GM12878 (cell line): ENCODE results near the gene CCDC6.

Experiments used
- NRF1 ChIP-seq: conservative IDR thresholded peaks from 2 replicates; pipeline ENCODE4 v1.6.1; 2011; ENCODE audit warnings: mild to moderate bottlenecking, low read depth, low read length, improper control_type of control experiment
- RBBP5 ChIP-seq: fragments of 200-600 bp; sonication (generic); conservative IDR thresholded peaks from 2 replicates; pipeline ENCODE4 v1.6.1; 2016
- TAF1 ChIP-seq: IDR thresholded peaks from 2 replicates; pipeline ENCODE4 v1.6.1; 2011; ENCODE audit warnings: mild to moderate bottlenecking, low read depth, low read length, borderline replicate concordance
- ZNF274 ChIP-seq: IDR thresholded peaks from one replicate; pipeline ENCODE4 v1.8.0; 2011; ENCODE audit not compliant: insufficient read length, insufficient read depth
- TF ChIP-seq, protein P1 (sequence below), 3 experiments: IDR thresholded peaks in 2 of 3; conservative IDR thresholded peaks in 1 of 3; 2 replicates each; pipeline ENCODE4 v1.5.1; 2011; ENCODE audit warnings: low read depth in 3 of 3, low read length in 3 of 3, mild to moderate bottlenecking in 3 of 3, control low read depth in 2 of 3, moderate library complexity in 2 of 3, inconsistent platforms in 1 of 3, mixed read lengths in 1 of 3; ENCODE audit not compliant: control insufficient read depth in 2 of 3, insufficient read depth in 1 of 3; ENCODE audit errors: extremely low read depth in 1 of 3
- TF ChIP-seq, protein P2 (sequence below): IDR thresholded peaks from 2 replicates; pipeline ENCODE4 v1.6.1; 2012; ENCODE audit warnings: low read depth, low read length, improper control_type of control experiment
- TF ChIP-seq, protein P3 (sequence below): fragments of 450-650 bp; conservative IDR thresholded peaks from 2 replicates; pipeline ENCODE4 v1.6.1; 2017; ENCODE audit warnings: mild to moderate bottlenecking, moderate library complexity

DNA sequence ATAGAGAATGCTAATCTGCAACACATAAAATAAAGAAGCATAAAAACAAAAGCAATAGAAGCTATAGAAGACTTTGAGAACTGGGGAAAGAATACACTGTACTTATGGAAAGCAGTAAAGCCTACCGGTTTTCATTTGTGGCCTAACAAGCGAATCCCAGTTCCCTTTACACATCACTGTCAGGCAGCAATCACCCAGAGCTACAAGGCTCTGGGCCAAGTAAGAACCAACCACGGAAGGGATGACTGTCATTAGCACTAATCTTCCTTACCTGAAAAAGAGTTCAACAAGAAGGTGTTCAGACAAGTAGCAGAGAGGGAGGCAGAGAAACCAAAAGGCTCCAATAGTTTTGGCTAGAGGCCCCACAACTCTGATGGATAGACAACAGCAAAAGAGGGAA is 15.0 kb downstream of the CCDC6 start:
- TF ChIP-seq RBBP5 (no peak), NRF1 (no peak), TAF1 (no peak), ZNF274 (no peak)
- TF ChIP-seq, protein P1, sequence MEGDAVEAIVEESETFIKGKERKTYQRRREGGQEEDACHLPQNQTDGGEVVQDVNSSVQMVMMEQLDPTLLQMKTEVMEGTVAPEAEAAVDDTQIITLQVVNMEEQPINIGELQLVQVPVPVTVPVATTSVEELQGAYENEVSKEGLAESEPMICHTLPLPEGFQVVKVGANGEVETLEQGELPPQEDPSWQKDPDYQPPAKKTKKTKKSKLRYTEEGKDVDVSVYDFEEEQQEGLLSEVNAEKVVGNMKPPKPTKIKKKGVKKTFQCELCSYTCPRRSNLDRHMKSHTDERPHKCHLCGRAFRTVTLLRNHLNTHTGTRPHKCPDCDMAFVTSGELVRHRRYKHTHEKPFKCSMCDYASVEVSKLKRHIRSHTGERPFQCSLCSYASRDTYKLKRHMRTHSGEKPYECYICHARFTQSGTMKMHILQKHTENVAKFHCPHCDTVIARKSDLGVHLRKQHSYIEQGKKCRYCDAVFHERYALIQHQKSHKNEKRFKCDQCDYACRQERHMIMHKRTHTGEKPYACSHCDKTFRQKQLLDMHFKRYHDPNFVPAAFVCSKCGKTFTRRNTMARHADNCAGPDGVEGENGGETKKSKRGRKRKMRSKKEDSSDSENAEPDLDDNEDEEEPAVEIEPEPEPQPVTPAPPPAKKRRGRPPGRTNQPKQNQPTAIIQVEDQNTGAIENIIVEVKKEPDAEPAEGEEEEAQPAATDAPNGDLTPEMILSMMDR (IDR thresholded peaks at IDR 0.05 in 2 of 3, conservative IDR thresholded peaks at IDR 0.05 in 1 of 3; ENCODE audit: control insufficient read depth in 2 of 3, extremely low read depth in 1 of 3, insufficient read depth in 1 of 3, low read depth in 3 of 3, low read length in 3 of 3) = no peak
- TF ChIP-seq, protein P2, sequence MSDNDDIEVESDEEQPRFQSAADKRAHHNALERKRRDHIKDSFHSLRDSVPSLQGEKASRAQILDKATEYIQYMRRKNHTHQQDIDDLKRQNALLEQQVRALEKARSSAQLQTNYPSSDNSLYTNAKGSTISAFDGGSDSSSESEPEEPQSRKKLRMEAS = no peak
- TF ChIP-seq, protein P3, sequence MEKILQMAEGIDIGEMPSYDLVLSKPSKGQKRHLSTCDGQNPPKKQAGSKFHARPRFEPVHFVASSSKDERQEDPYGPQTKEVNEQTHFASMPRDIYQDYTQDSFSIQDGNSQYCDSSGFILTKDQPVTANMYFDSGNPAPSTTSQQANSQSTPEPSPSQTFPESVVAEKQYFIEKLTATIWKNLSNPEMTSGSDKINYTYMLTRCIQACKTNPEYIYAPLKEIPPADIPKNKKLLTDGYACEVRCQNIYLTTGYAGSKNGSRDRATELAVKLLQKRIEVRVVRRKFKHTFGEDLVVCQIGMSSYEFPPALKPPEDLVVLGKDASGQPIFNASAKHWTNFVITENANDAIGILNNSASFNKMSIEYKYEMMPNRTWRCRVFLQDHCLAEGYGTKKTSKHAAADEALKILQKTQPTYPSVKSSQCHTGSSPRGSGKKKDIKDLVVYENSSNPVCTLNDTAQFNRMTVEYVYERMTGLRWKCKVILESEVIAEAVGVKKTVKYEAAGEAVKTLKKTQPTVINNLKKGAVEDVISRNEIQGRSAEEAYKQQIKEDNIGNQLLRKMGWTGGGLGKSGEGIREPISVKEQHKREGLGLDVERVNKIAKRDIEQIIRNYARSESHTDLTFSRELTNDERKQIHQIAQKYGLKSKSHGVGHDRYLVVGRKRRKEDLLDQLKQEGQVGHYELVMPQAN = no peak
